Stimulated activated CD4-positive, alpha-beta T cell treated with anti-CD3 and anti-CD28 coated beads, Interleukin-1b, Interleukin-23, amount 100 ng/mL, for 48 hours (primary cell): ENCODE results near the gene TIMP3.
"Not testable (repeated sequence)": the region's sequence is repeated elsewhere in the genome, so short reads cannot be mapped to it uniquely, and the experiment has no call there.

Source experiments
- DNase-seq: peaks from one replicate; pipeline ENCODE4 v3.0.0-alpha.2; 2020

Gene TIMP3

DNA sequence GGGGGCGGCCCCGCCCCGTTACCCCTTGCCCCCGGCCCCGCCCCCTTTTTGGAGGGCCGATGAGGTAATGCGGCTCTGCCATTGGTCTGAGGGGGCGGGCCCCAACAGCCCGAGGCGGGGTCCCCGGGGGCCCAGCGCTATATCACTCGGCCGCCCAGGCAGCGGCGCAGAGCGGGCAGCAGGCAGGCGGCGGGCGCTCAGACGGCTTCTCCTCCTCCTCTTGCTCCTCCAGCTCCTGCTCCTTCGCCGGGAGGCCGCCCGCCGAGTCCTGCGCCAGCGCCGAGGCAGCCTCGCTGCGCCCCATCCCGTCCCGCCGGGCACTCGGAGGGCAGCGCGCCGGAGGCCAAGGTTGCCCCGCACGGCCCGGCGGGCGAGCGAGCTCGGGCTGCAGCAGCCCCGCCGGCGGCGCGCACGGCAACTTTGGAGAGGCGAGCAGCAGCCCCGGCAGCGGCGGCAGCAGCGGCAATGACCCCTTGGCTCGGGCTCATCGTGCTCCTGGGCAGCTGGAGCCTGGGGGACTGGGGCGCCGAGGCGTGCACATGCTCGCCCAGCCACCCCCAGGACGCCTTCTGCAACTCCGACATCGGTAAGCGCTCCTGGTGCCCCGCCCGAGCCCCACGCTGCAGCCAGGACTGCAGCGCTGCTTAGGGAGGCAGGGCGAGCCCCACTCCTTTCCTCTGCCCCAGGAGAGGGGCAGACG is at the start of gene TIMP3:
TSS of gene TIMP3 (plus strand) at position 169 of the 700 bp plus-strand sequence. CDS start at position 466, 297 bp downstream.
- DNase-seq: no peak

DNA sequence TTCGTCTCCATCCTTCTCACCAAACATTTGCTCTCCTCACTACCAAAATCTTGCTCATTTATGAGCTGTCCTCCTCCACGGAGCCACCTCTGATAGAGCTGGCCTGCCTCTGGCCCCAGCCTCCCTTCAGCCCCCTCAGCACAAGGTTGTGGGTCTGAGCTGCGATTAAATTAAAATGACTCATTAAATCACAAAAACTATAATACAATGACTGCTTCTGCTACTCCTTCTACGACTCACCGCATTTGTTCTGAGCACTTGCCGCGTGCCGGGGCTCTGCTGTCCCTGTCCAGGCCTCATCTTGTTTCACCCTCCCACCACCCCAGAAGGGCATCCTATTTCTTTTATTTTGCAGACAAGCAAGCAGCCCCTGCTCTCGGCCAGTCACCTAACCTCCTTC is 49.2 kb upstream of the TIMP3 start:
- no peak for DNase-seq

DNA sequence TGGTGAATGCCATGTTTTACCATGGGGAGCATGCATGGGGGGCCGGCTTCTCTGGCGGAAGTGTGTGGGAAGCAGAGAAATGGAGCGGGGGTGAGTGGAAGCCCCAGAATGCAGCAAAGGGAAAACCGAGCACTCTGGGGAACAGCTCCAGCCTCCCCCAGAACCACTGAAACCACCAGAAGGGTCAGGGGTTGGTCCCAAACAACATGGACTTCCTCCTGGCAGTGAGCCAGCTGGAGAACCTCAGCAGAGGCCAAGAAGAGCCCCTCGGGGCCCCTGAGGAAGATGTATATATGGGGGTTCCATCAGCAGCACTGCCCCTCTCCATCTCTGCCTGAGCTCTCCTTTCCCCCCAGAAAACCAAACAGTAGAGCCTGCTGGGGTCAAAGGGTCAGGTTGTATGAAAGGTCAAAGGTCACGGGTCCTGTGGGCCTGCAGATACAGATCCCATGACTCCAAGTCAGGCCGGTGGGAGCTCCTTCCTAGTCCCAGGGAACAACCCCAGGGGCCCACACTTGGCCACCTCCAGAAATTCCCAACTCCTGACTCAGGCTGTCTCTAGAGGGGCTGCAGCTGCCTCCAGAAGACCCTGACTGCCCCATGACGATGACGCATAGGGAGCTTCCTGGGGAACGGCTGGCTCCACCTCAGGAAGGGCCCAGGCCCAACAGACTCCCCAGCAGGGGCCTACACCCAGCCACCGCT is 48.5 kb upstream of the TIMP3 start:
- no peak for DNase-seq

DNA sequence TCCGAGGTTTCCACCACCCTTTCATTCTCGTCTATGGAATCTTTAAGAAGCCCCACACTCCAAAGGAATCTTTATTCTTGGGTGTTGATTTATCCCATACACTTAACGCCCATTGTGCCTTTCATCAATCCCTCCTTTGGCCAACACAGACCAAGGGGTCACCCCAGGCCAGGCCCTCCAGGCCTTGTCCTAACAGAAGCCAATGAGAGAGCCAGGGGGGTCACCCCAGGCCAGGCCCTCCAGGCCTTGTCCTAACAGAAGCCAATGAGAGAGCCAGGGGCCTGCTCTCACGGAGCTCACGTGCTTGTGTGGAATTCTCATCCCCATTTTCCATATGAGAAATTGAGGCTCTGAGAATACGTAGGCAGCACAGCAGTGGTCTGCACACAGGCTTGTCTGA is 47.9 kb upstream of the TIMP3 start:
- DNase-seq: no peak

- DNase-seq: no peak
Observed at GRCh38 chr22:32754413-32755041, 47.0 kb upstream of the TIMP3 start.

DNA sequence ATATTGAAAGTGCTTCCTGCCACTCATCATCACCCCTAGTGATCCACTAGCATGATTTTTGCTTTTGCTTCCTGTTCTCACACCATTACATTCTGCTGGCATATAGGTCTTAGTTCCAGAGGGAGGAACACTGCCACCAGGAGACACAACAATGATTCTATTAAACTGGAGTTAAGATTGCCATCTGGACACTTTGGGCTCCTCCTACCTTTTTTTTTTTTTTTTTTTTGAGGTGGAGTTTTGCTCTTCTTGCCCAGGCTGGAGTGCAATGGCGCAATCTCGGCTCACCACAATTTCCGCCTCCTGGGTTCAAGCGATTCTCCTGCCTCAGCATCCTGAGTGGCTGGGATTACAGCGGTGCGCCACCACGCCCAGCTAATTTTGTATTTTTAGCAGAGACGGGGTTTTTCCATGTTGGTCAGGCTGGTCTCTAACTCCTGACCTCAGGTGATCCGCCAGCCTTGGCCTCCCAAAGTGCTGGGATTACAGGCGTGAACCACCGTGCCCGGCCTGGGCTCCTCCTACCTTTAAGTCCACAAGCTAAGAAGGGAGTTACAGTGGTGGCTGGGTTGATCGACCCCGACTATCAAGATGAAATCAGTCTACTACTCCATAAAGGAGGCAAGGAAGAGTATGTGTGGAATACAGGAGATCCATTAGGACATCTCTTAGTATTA is 44.3 kb upstream of the TIMP3 start:
- DNase-seq: not testable (repeated sequence)

GRCh38 chr22:32758866-32759385 is 42.6 kb upstream of the TIMP3 start:
- DNase-seq: no peak

DNA sequence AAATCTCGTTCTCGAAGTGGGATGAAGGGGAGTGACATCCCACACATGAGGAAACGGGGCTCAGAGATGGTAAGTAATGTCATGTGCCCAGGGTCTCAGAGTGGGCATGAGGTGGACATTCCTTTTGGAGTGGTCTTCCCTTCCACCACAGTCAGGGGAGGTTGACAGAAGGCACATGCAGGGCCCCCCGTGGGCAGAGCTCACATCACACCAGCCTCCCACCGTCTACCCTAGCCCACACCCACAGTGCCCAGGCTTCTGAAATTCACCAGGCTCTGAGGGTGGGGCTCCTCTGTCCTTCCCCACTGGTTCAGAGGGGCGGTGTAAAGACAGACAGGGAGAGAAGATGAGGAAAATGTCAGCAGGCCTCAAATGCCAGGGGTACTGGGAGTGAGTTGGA is 41.1 kb upstream of the TIMP3 start:
- DNase-seq: no peak

DNA sequence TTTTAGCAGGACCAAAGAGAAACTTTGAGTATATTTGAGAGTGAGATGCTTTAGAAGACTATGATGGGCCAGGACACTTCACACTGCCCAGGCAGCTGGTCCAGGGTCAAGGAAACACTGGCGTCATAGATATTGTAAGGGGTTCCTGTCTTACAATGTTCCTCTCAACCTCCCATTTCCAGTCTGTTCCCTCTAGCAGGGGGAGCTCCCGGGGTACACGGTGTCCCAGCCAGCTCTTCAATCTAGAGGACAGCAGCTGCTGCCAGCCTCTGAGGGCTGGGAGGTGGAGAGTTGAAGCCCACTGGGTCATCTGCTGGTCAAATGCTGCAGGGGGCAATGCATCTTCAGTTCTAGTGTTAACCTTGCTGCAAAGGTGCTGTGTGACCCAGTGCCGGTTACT is 40.7 kb upstream of the TIMP3 start:
- DNase-seq: no peak

DNA sequence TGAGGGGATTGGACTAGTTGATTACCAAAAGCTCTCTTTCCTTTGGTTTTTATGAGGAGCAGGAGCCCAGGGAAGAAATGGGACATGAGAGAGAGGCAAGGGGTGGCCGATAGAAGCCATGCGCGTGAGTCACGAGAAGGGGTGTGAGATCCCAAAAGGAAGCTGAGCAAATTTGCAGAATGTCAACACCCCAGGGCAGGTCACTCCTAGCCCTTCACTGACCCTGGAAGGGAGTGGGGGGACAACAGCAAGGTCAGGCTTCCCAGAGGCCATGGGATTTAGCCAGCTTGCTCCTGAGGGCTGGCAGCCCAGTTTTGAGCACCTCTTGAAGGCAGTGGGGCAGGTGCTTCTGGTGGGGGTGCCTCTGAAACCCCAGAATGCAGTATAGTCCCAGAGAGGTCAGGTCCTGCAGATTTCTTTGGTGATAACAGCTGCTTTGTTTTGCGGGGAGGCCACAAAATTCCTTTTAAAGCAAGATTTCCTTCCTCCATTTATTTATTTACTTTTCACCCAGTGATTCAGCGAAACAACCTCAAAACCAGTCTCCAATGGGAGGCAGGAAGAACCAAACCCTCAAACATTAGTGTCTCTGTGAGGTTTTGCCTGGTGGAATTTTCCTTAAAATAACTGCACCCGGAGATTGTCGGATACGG is 40.1 kb upstream of the TIMP3 start:
- no peak for DNase-seq

- DNase-seq: no peak
Observed at GRCh38 chr22:32764330-32765131, 37.0 kb upstream of the TIMP3 start.

GRCh38 chr22:32765132-32765618 is 36.3 kb upstream of the TIMP3 start:
- DNase-seq: no peak

DNA sequence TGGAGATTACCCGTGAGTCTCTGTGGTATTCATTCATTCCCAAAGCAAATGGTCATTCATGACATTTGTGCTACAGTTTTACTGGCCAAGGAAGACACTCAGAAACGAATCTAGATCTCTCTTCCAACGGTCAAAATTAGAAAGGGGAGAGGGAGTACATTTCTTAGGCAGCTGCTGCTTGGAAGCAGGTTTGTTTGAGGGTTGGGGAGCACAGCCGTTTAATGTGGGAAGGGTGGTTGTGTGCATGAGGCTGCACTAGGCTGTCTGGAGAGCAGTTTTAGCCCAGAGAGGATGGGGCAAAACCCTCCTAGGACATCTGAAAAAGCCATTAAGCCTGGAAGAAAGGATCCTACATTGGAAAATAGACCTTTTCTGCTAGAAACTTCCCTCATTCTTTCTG is 29.7 kb upstream of the TIMP3 start:
- DNase-seq: no peak

- no peak for DNase-seq
Observed at GRCh38 chr22:32775957-32776356, 25.5 kb upstream of the TIMP3 start.

- DNase-seq: no peak
Observed at GRCh38 chr22:32776397-32776796, 25.1 kb upstream of the TIMP3 start.

DNA sequence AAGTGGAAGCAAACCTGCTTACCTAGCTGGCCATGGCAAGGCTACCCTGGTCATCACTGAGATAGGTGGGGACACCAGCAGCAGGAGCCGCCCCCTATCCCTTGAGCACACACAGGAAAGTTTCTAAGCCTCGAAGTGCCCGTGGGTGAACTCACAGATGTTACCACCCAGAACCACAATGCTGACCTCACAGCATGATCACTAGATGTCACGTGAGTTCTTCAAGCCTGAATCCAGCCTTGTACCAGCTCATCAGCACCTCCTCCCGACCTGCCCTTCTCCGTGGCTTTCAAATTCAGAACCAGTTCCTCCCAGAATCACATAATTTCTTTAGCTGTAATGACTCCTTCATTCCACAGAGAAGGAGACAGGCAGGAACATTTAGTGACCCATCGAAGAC is 24.7 kb upstream of the TIMP3 start:
- no peak for DNase-seq

DNA sequence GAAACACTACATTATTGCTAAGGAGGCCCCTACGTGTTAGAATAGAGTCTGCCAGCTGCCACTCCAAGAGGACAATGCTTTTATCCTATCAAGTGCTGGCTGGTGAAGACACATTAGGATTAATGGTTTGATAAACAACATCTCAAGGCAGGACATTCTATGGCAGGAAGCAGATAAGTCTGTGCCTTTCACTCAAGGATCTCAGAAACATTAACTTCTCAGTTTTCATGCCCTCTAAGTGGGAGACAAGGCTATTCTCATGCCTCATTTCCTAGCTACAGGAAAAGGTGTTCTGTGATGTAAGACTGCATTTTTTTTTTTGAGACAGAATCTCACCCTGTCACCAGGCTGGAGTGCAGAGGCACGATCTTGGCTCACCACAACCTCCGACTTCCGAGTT is 23.5 kb upstream of the TIMP3 start:
- no peak for DNase-seq

- no peak for DNase-seq
Observed at GRCh38 chr22:32780726-32781310, 20.7 kb upstream of the TIMP3 start.

- no peak for DNase-seq
Observed at GRCh38 chr22:32781695-32782094, 19.8 kb upstream of the TIMP3 start.

DNA sequence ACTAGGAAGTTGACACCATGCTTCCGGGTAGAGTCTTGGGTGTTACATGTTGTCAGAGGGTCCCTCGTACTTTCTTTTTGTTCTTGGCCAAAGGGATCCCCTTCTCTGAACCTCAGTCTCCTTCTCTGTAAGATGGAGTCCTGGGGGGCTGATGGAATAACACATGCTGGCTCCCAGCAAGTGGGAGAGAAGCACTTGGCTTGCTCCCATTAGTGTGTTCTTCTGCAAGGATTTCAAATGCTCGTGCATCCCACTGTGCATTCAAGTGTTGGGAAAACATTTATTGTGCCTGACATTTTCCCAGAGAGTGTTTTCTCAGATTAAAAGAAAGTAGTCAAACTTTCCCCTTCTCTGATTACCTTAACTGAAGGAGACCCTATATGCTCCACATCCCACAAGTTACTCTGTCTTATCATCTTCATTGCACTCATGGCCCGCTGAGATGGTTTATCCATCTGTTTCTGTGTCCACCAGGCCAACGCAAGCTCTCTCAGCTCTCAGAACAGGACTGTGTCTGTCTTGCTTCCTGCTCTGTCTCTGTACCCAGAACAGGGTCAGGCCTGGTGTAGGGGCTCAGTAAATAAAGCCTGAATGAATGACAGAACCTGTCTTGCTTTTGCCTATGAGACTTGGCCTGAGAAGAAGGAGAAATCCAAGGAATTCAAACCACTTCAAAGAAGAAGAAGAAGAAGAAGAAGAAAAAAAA is 16.0 kb upstream of the TIMP3 start:
- no peak for DNase-seq

DNA sequence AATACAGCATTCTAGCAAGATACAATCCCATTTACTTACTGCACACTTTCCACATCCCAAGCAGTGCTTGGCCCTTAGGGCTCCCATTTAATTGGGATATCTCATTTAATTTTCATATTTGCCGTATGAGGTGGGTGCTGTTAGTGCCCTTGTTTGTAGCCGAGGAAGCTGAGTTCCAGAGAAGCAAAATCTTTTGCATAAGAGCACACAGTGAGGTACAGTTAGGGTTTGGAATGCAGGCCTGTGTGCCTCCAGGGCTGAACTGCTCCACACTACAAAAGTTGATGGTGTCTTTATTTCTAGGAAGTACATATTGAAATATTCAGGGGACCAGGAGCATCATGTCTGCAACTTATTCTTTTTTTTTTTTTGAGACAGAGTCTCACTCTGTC is 15.5 kb upstream of the TIMP3 start:
- no peak for DNase-seq
